ENCODE data around the gene CARMIL3.

GRCh38 chr14:24087004-24087403, 35.2 kb downstream of the CARMIL3 start:
- TF ChIP-seq EP300 (IDR thresholded peaks at IDR 0.05) = no peak
- TF ChIP-seq, protein P1, sequence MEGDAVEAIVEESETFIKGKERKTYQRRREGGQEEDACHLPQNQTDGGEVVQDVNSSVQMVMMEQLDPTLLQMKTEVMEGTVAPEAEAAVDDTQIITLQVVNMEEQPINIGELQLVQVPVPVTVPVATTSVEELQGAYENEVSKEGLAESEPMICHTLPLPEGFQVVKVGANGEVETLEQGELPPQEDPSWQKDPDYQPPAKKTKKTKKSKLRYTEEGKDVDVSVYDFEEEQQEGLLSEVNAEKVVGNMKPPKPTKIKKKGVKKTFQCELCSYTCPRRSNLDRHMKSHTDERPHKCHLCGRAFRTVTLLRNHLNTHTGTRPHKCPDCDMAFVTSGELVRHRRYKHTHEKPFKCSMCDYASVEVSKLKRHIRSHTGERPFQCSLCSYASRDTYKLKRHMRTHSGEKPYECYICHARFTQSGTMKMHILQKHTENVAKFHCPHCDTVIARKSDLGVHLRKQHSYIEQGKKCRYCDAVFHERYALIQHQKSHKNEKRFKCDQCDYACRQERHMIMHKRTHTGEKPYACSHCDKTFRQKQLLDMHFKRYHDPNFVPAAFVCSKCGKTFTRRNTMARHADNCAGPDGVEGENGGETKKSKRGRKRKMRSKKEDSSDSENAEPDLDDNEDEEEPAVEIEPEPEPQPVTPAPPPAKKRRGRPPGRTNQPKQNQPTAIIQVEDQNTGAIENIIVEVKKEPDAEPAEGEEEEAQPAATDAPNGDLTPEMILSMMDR (IDR thresholded peaks at IDR 0.05) = no peak
- no peak for TF ChIP-seq POLR2A (IDR thresholded peaks at IDR 0.05)
